Measurements from ENCODE around the gene RC3H1. TPM values are rescaled to one million over a fixed set of nuclear protein-coding genes. Genes with fewer than 3 reads are reported as not detected.

RC3H1 gene, protein sequence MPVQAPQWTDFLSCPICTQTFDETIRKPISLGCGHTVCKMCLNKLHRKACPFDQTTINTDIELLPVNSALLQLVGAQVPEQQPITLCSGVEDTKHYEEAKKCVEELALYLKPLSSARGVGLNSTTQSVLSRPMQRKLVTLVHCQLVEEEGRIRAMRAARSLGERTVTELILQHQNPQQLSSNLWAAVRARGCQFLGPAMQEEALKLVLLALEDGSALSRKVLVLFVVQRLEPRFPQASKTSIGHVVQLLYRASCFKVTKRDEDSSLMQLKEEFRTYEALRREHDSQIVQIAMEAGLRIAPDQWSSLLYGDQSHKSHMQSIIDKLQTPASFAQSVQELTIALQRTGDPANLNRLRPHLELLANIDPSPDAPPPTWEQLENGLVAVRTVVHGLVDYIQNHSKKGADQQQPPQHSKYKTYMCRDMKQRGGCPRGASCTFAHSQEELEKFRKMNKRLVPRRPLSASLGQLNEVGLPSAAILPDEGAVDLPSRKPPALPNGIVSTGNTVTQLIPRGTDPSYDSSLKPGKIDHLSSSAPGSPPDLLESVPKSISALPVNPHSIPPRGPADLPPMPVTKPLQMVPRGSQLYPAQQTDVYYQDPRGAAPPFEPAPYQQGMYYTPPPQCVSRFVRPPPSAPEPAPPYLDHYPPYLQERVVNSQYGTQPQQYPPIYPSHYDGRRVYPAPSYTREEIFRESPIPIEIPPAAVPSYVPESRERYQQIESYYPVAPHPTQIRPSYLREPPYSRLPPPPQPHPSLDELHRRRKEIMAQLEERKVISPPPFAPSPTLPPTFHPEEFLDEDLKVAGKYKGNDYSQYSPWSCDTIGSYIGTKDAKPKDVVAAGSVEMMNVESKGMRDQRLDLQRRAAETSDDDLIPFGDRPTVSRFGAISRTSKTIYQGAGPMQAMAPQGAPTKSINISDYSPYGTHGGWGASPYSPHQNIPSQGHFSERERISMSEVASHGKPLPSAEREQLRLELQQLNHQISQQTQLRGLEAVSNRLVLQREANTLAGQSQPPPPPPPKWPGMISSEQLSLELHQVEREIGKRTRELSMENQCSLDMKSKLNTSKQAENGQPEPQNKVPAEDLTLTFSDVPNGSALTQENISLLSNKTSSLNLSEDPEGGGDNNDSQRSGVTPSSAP
- total RNA-seq (2022; extraction: Qiagen RNA extraction): 5.4 to 6.5 TPM (median 5.7 TPM) in 5 replicates

DNA sequence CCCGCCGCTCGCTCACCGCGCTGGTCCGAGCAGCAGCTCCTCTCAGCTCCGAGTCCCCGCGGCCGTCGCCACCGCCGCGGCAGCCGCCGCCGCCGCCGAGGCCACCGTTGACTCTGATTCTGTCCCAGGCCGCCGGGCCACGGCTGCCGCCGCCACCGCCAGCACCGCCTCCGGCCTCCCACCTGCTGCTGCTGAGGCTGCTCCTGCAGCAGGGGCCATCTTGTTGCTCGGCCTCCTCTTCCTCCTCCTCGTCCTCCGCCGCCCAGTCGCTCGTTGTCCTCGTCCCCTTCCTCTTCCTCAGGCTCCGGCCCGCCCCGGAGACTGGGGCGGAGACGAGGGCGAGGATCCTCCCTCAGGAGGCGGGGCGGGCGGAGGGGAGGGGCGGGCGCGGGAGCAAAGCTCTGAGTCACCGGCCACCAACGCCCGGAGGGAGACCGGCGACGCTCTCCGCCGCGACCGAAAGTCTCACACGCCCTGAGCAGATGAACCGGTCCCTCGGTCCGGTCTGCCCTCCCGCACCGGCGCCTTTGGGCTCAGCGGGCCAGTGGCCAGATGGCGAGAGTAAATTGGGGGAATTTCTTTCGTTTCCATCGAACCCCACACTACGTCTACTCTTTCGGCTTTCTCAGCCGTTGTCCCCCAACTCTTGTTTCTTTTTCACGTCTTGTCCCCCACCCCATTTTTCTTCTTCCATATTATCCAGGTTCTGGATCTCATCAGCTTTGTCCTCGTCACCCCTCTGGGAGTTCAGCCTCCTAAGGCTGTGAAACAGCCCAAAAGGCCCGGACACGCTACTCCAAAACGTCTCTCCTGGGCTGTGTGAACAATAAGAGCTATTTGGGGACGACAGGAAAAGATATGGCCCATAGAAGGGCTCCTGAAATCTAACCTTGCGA is at the start of gene RC3H1:
TSS of gene RC3H1 (minus strand) at position 278 of the 896 bp plus-strand sequence. CDS start 29,372 bp downstream, outside the sequence.

DNA sequence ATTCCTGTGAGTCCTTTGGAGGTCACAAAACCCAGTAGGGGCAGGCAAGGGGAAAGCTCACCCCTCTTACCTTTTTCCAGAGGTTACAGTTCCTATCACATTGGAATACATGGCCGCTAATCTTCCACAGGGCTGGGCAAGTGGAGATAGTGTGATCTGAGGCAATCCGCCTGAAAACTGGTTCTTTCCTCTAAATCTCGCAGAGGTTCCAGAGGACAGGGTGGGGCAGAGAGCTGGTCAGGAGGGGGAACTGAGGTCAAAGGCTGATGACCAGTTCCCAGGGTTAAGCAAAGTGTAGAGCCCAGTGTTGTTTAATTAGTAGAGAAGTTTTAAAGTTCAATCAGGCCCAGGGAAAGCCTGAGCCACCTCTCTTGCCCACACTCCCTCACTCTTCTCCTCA is 105.0 kb downstream of the RC3H1 start, which contains the start of gene SERPINC1:
TSS of gene SERPINC1 (minus strand) at position 179 of the 400 bp plus-strand sequence. CDS start at position 111, 68 bp downstream.

Other genes with a start within 250 kb of the RC3H1 start
- gene DARS2, start 197.7 kb downstream of the RC3H1 start, total RNA-seq (2022; extraction: Qiagen RNA extraction): 37.4 to 52.5 TPM (median 41.9 TPM) in 5 replicates
- gene CENPL, start 197.5 kb downstream of the RC3H1 start, total RNA-seq (2022; extraction: Qiagen RNA extraction): 11.1 to 15.5 TPM (median 13.4 TPM) in 5 replicates
- gene GAS5, start 154.4 kb downstream of the RC3H1 start, total RNA-seq (2022; extraction: Qiagen RNA extraction): 279 to 303 TPM (median 294 TPM) in 5 replicates
- gene ZBTB37, start 154.0 kb downstream of the RC3H1 start, total RNA-seq (2022; extraction: Qiagen RNA extraction): 0.90 to 1.6 TPM (median 1.5 TPM) in 5 replicates
- 0.07 to 0.13 TPM (median 0.10 TPM) in 4 of 5 replicates, not detected in the other for gene SERPINC1, start 105.0 kb downstream of the RC3H1 start, total RNA-seq (2022; extraction: Qiagen RNA extraction)
- 4.3 to 7.0 TPM (median 5.1 TPM) in 5 replicates for gene RABGAP1L, start 137.2 kb upstream of the RC3H1 start, total RNA-seq (2022; extraction: Qiagen RNA extraction)